Keratinocyte (primary cell): ENCODE results near the gene MAPRE2. TPM values are rescaled to one million over a fixed set of nuclear protein-coding genes. Genes with fewer than 3 reads are reported as not detected.

Experiments used
- DNase-seq: peaks from one replicate; pipeline ENCODE4 v3.0.0-alpha.2; 2011; ENCODE audit warnings: low read depth, missing footprints, low spot score
- FAIRE-seq: peaks from 2 replicates; lab custom pipeline; 2011; peaks lifted over from hg19 to GRCh38; lab: Jason Lieb, UNC
- H2AFZ ChIP-seq: 2 replicates; pipeline ENCODE4 v1.6.0; 2012; ENCODE audit warnings: low read length, control low read depth, inconsistent platforms; ENCODE audit not compliant: control insufficient read depth
- H3K27ac ChIP-seq: 2 replicates; pipeline ENCODE4 v1.5.1; 2011; ENCODE audit warnings: low read length; ENCODE audit not compliant: control insufficient read depth, insufficient read depth
- H3K27me3 ChIP-seq: 3 replicates; pipeline ENCODE4 v1.6.0; 2011; ENCODE audit warnings: low read length; ENCODE audit not compliant: control insufficient read depth, insufficient read depth; ENCODE audit errors: extremely low read depth
- H3K36me3 ChIP-seq, 2 experiments: 2 replicates in 1 of 2; 3 replicates in 1 of 2; pipeline ENCODE4 v1.5.1; 2011; ENCODE audit warnings: low read length in 2 of 2, mild to moderate bottlenecking in 1 of 2; ENCODE audit not compliant: control insufficient read depth in 2 of 2, insufficient read depth in 2 of 2; ENCODE audit errors: extremely low read depth in 1 of 2
- H3K4me1 ChIP-seq: 3 replicates; pipeline ENCODE4 v1.5.1; 2011; ENCODE audit warnings: low read length; ENCODE audit not compliant: control insufficient read depth, insufficient read depth; ENCODE audit errors: extremely low read depth
- H3K4me2 ChIP-seq: 3 replicates; pipeline ENCODE4 v1.6.0; 2011; ENCODE audit warnings: low read depth, low read length; ENCODE audit not compliant: control insufficient read depth, insufficient read depth; ENCODE audit errors: extremely low read depth
- H3K4me3 ChIP-seq, 3 experiments: fragments of 200-600 bp in 1 of 3; sonication (generic) in 1 of 3; 2 replicates in 2 of 3; 3 replicates in 1 of 3; pipeline ENCODE4 v1.5.1; 2011 to 2016; ENCODE audit warnings: low read length in 3 of 3, mild to moderate bottlenecking in 3 of 3, control low read depth in 2 of 3, inconsistent platforms in 1 of 3, low read depth in 1 of 3, mixed read lengths in 1 of 3, mixed run types in 1 of 3, moderate library complexity in 1 of 3; ENCODE audit not compliant: control insufficient read depth in 2 of 3, insufficient read depth in 2 of 3; ENCODE audit errors: extremely low read depth in 1 of 3
- H3K79me2 ChIP-seq: 2 replicates; pipeline ENCODE4 v1.6.0; 2012; ENCODE audit warnings: low read length; ENCODE audit not compliant: control insufficient read depth, insufficient read depth
- H3K9ac ChIP-seq: 3 replicates; pipeline ENCODE4 v1.6.0; 2011; ENCODE audit warnings: low read length; ENCODE audit not compliant: control insufficient read depth, insufficient read depth; ENCODE audit errors: extremely low read depth
- H3K9me1 ChIP-seq: 3 replicates; pipeline ENCODE4 v1.6.0; 2011; ENCODE audit warnings: low read length; ENCODE audit not compliant: control insufficient read depth, insufficient read depth; ENCODE audit errors: extremely low read depth
- H3K9me3 ChIP-seq: 2 replicates; pipeline ENCODE4 v1.5.1; 2012; ENCODE audit warnings: low read depth, low read length; ENCODE audit not compliant: control insufficient read depth
- H4K20me1 ChIP-seq: 3 replicates; pipeline ENCODE4 v1.6.0; 2011; ENCODE audit warnings: low read length; ENCODE audit not compliant: control insufficient read depth, insufficient read depth; ENCODE audit errors: extremely low read depth
- CTCF ChIP-seq, 3 experiments: IDR thresholded peaks in 1 of 3; conservative IDR thresholded peaks in 1 of 3; optimal IDR thresholded peaks in 1 of 3; 2 replicates in 2 of 3; 3 replicates in 1 of 3; pipeline versions ENCODE3 to v1.5.1; 2011; ENCODE audit warnings: low read length in 3 of 3, mild to moderate bottlenecking in 3 of 3, moderate library complexity in 2 of 3, control low read depth in 1 of 3, inconsistent platforms in 1 of 3; ENCODE audit not compliant: insufficient read depth in 2 of 3; ENCODE audit errors: extremely low read depth in 1 of 3
- EZH2 ChIP-seq: IDR thresholded peaks from one replicate; pipeline ENCODE4 v1.6.1; 2012; ENCODE audit warnings: inconsistent platforms, mild to moderate bottlenecking, low read length, moderate library complexity
- dilution Hi-C: fragments of 300-500 bp; cut with MboI; formaldehyde crosslinking; loops from one replicate; pipeline ENCODE4 v1.7.0; 2020; ENCODE audit warnings: low sequenced_read_pairs; ENCODE audit not compliant: extremely low pct_ligation_motif_present
- polyA plus RNA-seq, 5 experiments: library from polyadenylated mRNA; depleted of rRNA in 3 of 5; stranded (reverse) in 3 of 5; stranded (forward) in 1 of 5; unstranded in 1 of 5; fragments of >200 nt; gene quantifications; 1 replicate in 1 of 5; 2 replicates in 3 of 5; 3 replicates in 1 of 5; pipeline versions ENCODE4 v1.2.1 to v1.2.3, GENCODE V29; 2011 to 2012; ENCODE audit warnings: missing spikeins in 2 of 5, low read depth in 1 of 5, low replicate concordance in 1 of 5

MAPRE2 gene
- polyA plus RNA-seq, 1 donor (not counting 4 experiments of a cell fraction or from before 2014, with no cell fraction given): 14.2 TPM

DNA sequence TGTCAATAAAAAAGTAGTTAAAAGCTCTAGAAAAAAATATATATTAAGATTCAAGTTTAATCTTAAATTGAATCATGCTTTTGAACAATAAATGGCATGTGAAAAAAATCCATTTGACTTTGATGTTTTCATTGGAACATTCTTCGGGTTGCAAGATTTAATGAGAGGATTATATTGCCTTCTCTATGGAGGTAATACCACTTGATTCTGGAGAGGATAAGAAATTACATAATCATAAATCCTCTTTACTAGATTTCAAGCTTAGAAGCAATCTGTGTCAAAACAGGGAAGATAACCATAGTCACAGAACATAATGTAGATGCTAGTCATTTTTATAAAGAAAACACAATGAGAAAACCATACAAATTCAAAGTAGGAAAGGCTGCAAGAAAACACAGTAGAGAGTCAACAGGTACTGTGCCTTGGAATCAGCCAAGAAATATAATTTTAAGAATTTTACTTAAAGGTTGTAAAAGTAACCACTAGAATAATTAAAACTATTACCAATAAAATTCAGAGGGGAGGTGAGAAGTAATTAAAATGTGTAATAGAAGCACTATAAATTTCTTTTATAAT is 18.7 kb upstream of the MAPRE2 start:
- TF ChIP-seq EZH2 (no peak), CTCF (optimal IDR thresholded peaks at IDR 0.05 in 1 of 3, IDR thresholded peaks at IDR 0.05 in 1 of 3, conservative IDR thresholded peaks at IDR 0.05 in 1 of 3; ENCODE audit: extremely low read depth in 1 of 3, insufficient read depth in 2 of 3, low read length in 3 of 3) (no peak)
- H3K4me3 ChIP-seq: no peak overlapping the region
- dilution Hi-C loops: no loop called here
- H3K9me3 ChIP-seq: no peaks in the 10 kb centered on the region
- H3K27ac ChIP-seq: no peak overlapping the region
- no peaks in the 10 kb centered on the region for H3K36me3 ChIP-seq
- H3K79me2 ChIP-seq: no peaks in the 10 kb centered on the region
- FAIRE-seq (no peak), DNase-seq (no peak)
- H2AFZ ChIP-seq: no peak overlapping the region
- no peak overlapping the region for H3K4me2 ChIP-seq
- H3K9ac ChIP-seq: no peak overlapping the region
- no peaks in the 10 kb centered on the region for H3K27me3 ChIP-seq
- no peaks in the 10 kb centered on the region for H3K4me1 ChIP-seq
- no peaks in the 10 kb centered on the region for H4K20me1 ChIP-seq
- H3K9me1 ChIP-seq: no peaks in the 10 kb centered on the region

GRCh38 chr18:35024196-35024595 is 17.0 kb upstream of the MAPRE2 start:
- TF ChIP-seq EZH2: no peak
- TF ChIP-seq CTCF (optimal IDR thresholded peaks at IDR 0.05 in 1 of 3, IDR thresholded peaks at IDR 0.05 in 1 of 3, conservative IDR thresholded peaks at IDR 0.05 in 1 of 3; ENCODE audit: extremely low read depth in 1 of 3, insufficient read depth in 2 of 3, low read length in 3 of 3): no peak
- Histone ChIP-seq H3K36me3 (no peaks in the 10 kb centered on the region), H2AFZ (no peak overlapping the region), H3K27me3 (no peaks in the 10 kb centered on the region), H3K79me2 (no peaks in the 10 kb centered on the region), H3K27ac (no peak overlapping the region), H4K20me1 (no peaks in the 10 kb centered on the region), H3K9me3 (no peaks in the 10 kb centered on the region), H3K4me1 (no peaks in the 10 kb centered on the region), H3K4me3 (no peak overlapping the region), H3K4me2 (no peak overlapping the region), H3K9me1 (no peaks in the 10 kb centered on the region), H3K9ac (no peak overlapping the region)
- dilution Hi-C loops: no loop called here
- DNase-seq (no peak), FAIRE-seq (no peak)
